Neural cell (in vitro differentiated cells): Measurements from ENCODE around the gene PHGDH. TPM values are rescaled to one million over a fixed set of nuclear protein-coding genes. Genes with fewer than 3 reads are reported as not detected.

Experiments used
- H2AFZ ChIP-seq: fragments of 200-600, 300-800 bp; sonication (generic), shearing (Covaris generic); 2 replicates; pipeline ENCODE4 v1.6.0; 2014; ENCODE audit warnings: low read depth, mild to moderate bottlenecking, antibody characterized with exemption, low read length, moderate library complexity
- H3F3A ChIP-seq: fragments of 200-600 bp; shearing (Covaris generic); 2 replicates; pipeline ENCODE4 v1.6.1; 2016; ENCODE audit warnings: mild to moderate bottlenecking, moderate library complexity, mixed read lengths, antibody characterized with exemption, low read length; ENCODE audit not compliant: insufficient read depth, poor library complexity, severe bottlenecking
- H3K27ac ChIP-seq: fragments of 200-600, 300-800 bp; sonication (generic), shearing (Covaris generic); 2 replicates; pipeline ENCODE4 v1.5.1; 2014; ENCODE audit warnings: mild to moderate bottlenecking, low read length, moderate library complexity
- H3K27me3 ChIP-seq: fragments of 300-800, 200-600 bp; sonication (generic), shearing (Covaris generic); 2 replicates; pipeline ENCODE4 v1.6.0; 2014; ENCODE audit warnings: mild to moderate bottlenecking, low read depth, low read length, moderate library complexity; ENCODE audit not compliant: insufficient read depth
- H3K36me3 ChIP-seq: fragments of 300-800, 200-600 bp; sonication (generic), shearing (Covaris generic); 2 replicates; pipeline ENCODE4 v1.5.1; 2014; ENCODE audit warnings: mild to moderate bottlenecking, antibody characterized with exemption, low read length, moderate library complexity; ENCODE audit not compliant: insufficient read depth
- H3K4me2 ChIP-seq: fragments of 300-800, 200-600 bp; sonication (generic), shearing (Covaris generic); 2 replicates; pipeline ENCODE4 v1.6.0; 2014; ENCODE audit warnings: mild to moderate bottlenecking, low read length
- H3K4me3 ChIP-seq: fragments of 300-800, 200-600 bp; sonication (generic), shearing (Covaris generic); 2 replicates; pipeline ENCODE4 v1.5.1; 2014; ENCODE audit warnings: mild to moderate bottlenecking, low read length, moderate library complexity
- H3K79me2 ChIP-seq: fragments of 200-600 bp; shearing (Covaris generic); replicated peaks from 2 replicates; pipeline ENCODE4 v1.6.0; 2014; ENCODE audit warnings: mild to moderate bottlenecking, low read length, moderate library complexity; ENCODE audit not compliant: insufficient read depth
- H3K9ac ChIP-seq: fragments of 300-800, 200-600 bp; sonication (generic), shearing (Covaris generic); 2 replicates; pipeline ENCODE4 v1.6.1; 2016; ENCODE audit warnings: mild to moderate bottlenecking, low read length, mixed read lengths
- H3K9me2 ChIP-seq: fragments of 200-600 bp; shearing (Covaris generic); 2 replicates; pipeline ENCODE4 v1.6.1; 2016; ENCODE audit warnings: mild to moderate bottlenecking, low read length, mixed read lengths; ENCODE audit not compliant: insufficient read depth
- H3K9me3 ChIP-seq: fragments of 200-600, 300-800 bp; sonication (generic), shearing (Covaris generic); 2 replicates; pipeline ENCODE4 v1.6.1; 2016; ENCODE audit warnings: mild to moderate bottlenecking, mixed run types, low read length, moderate library complexity, mixed read lengths
- H4K20me1 ChIP-seq: fragments of 200-600 bp; shearing (Covaris generic); 2 replicates; pipeline ENCODE4 v1.6.1; 2016; ENCODE audit warnings: mild to moderate bottlenecking, mixed run types; ENCODE audit not compliant: insufficient read depth
- EP300 ChIP-seq: fragments of 450-650 bp; conservative IDR thresholded peaks from 2 replicates; pipeline ENCODE4 v1.6.1; 2014; ENCODE audit warnings: antibody characterized with exemption, mild to moderate bottlenecking, moderate library complexity; ENCODE audit not compliant: poor library complexity, severe bottlenecking
- EZH2 ChIP-seq: fragments of 200-600, 300-800 bp; shearing (Covaris generic), sonication (generic); IDR thresholded peaks from 2 replicates; pipeline ENCODE4 v1.6.1; 2014; ENCODE audit warnings: antibody characterized with exemption, low read length, borderline replicate concordance, mild to moderate bottlenecking; ENCODE audit not compliant: insufficient read depth, poor library complexity, severe bottlenecking
- MXI1 ChIP-seq: fragments of 450-650 bp; conservative IDR thresholded peaks from 2 replicates; pipeline ENCODE4 v1.6.1; 2014; ENCODE audit warnings: antibody characterized with exemption, mild to moderate bottlenecking; ENCODE audit not compliant: poor library complexity, severe bottlenecking
- POLR2AphosphoS5 ChIP-seq: IDR thresholded peaks from 2 replicates; pipeline ENCODE4 v1.6.1; 2012
- RAD21 ChIP-seq: fragments of 450-650 bp; conservative IDR thresholded peaks from 2 replicates; pipeline ENCODE4 v1.6.1; 2014; ENCODE audit warnings: antibody characterized with exemption, mild to moderate bottlenecking, moderate library complexity
- SMC3 ChIP-seq: fragments of 450-650 bp; conservative IDR thresholded peaks from 2 replicates; pipeline ENCODE4 v1.6.1; 2014; ENCODE audit warnings: antibody characterized with exemption, mild to moderate bottlenecking, moderate library complexity; ENCODE audit not compliant: poor library complexity
- TAF1 ChIP-seq: IDR thresholded peaks from 2 replicates; pipeline ENCODE4 v1.6.1; 2012; ENCODE audit warnings: low read depth
- polyA plus RNA-seq: library from polyadenylated mRNA; depleted of rRNA; stranded (reverse); fragments of >200 nt; gene quantifications from 2 replicates; pipeline ENCODE4 v1.2.3, GENCODE V29; 2014
- TF ChIP-seq, protein P1 (sequence below): fragments of 450-650 bp; IDR thresholded peaks from 2 replicates; pipeline ENCODE4 v1.5.1; 2014; ENCODE audit warnings: antibody characterized with exemption, mild to moderate bottlenecking, moderate library complexity; ENCODE audit not compliant: poor library complexity, severe bottlenecking
- TF ChIP-seq, protein P2 (sequence below): IDR thresholded peaks from 2 replicates; pipeline ENCODE4 v1.6.1; 2012; ENCODE audit warnings: borderline replicate concordance

PHGDH gene
- polyA plus RNA-seq, 1 donor from 2014 or later, result 11.8 TPM

DNA sequence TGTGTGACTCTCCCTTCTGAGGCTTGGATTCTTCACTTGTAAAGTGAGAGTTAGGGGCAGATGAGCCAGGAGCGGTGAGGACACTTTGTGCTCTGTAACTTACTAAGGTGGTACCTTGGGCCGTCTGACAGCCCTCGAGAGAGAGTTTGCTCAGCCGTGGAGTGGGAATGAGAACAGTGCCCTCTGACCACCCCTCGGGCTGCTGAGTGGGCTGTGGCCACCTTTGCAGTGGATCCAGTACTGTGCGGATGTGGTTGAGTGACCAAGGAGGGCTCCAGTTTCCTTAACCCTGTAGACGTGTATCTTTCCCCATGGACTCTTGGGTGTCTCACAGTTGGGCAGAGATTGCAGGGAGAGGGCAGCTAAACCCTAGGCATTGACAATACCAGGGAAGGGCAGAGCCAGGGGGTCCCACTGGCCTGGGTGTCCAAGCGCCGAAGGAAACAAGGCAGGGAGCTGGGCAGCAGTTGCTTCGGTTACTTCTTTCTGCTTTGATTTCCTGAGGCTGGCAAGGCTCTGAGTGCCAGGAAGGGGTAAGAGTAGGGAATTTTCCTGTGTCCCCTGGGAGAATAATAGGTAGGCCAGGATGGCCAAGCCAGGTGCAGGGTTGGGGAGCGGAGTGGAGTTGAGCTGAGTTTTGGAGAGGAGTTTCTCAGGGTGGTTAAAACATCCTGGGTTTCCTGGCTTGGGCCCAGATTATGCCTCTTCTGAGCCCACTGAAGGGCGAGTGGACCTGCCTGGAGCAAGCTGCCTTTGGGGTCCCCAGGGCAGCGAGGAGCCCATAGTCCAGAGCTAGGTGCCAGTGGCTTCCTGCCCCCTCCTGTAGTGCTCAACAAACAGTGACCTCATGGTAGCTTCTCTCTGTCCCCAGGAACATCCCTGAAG is 29.4 kb downstream of the PHGDH start:
- Histone ChIP-seq H3K4me3 (no peak overlapping the region), H3F3A (no peaks in the 10 kb centered on the region), H3K4me2 (no peak overlapping the region), H3K27ac (no peak overlapping the region), H3K79me2 (no peaks in the 10 kb centered on the region), H3K9me3 (no peaks in the 10 kb centered on the region), H3K9me2 (no peaks in the 10 kb centered on the region), H4K20me1 (no peaks in the 10 kb centered on the region), H2AFZ (no peak overlapping the region), H3K27me3 (no peaks in the 10 kb centered on the region), H3K9ac (no peak overlapping the region), H3K36me3 (no peaks in the 10 kb centered on the region)
- TF ChIP-seq RAD21 (no peak), MXI1 (no peak), SMC3 (no peak), EZH2 (no peak), TAF1 (no peak), EP300 (no peak)
- TF ChIP-seq, protein P1, sequence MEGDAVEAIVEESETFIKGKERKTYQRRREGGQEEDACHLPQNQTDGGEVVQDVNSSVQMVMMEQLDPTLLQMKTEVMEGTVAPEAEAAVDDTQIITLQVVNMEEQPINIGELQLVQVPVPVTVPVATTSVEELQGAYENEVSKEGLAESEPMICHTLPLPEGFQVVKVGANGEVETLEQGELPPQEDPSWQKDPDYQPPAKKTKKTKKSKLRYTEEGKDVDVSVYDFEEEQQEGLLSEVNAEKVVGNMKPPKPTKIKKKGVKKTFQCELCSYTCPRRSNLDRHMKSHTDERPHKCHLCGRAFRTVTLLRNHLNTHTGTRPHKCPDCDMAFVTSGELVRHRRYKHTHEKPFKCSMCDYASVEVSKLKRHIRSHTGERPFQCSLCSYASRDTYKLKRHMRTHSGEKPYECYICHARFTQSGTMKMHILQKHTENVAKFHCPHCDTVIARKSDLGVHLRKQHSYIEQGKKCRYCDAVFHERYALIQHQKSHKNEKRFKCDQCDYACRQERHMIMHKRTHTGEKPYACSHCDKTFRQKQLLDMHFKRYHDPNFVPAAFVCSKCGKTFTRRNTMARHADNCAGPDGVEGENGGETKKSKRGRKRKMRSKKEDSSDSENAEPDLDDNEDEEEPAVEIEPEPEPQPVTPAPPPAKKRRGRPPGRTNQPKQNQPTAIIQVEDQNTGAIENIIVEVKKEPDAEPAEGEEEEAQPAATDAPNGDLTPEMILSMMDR, result no peak

GRCh38 chr1:119742202-119742601 is 30.5 kb downstream of the PHGDH start:
- Histone ChIP-seq H3K9me2 (no peaks in the 10 kb centered on the region), H2AFZ (no peak overlapping the region), H3K27me3 (no peaks in the 10 kb centered on the region), H3K36me3 (no peaks in the 10 kb centered on the region), H3K4me2 (no peak overlapping the region), H3K9ac (no peak overlapping the region), H4K20me1 (no peaks in the 10 kb centered on the region), H3K79me2 (no peaks in the 10 kb centered on the region), H3K4me3 (no peak overlapping the region), H3K27ac (no peak overlapping the region), H3K9me3 (no peaks in the 10 kb centered on the region), H3F3A (no peaks in the 10 kb centered on the region)
- TF ChIP-seq, protein P2, sequence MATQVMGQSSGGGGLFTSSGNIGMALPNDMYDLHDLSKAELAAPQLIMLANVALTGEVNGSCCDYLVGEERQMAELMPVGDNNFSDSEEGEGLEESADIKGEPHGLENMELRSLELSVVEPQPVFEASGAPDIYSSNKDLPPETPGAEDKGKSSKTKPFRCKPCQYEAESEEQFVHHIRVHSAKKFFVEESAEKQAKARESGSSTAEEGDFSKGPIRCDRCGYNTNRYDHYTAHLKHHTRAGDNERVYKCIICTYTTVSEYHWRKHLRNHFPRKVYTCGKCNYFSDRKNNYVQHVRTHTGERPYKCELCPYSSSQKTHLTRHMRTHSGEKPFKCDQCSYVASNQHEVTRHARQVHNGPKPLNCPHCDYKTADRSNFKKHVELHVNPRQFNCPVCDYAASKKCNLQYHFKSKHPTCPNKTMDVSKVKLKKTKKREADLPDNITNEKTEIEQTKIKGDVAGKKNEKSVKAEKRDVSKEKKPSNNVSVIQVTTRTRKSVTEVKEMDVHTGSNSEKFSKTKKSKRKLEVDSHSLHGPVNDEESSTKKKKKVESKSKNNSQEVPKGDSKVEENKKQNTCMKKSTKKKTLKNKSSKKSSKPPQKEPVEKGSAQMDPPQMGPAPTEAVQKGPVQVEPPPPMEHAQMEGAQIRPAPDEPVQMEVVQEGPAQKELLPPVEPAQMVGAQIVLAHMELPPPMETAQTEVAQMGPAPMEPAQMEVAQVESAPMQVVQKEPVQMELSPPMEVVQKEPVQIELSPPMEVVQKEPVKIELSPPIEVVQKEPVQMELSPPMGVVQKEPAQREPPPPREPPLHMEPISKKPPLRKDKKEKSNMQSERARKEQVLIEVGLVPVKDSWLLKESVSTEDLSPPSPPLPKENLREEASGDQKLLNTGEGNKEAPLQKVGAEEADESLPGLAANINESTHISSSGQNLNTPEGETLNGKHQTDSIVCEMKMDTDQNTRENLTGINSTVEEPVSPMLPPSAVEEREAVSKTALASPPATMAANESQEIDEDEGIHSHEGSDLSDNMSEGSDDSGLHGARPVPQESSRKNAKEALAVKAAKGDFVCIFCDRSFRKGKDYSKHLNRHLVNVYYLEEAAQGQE, result no peak
- TF ChIP-seq MXI1 (no peak), SMC3 (no peak), TAF1 (no peak), EP300 (no peak), POLR2AphosphoS5 (no peak), RAD21 (no peak), EZH2 (no peak)
- TF ChIP-seq, protein P1, result no peak
